ENCODE measurements around the gene RMDN3. TPM values are rescaled to one million over a fixed set of nuclear protein-coding genes. Genes with fewer than 3 reads are reported as not detected.

Gene RMDN3
- total RNA-seq, 1 donor from 2014 or later = 20.3 TPM

- Histone ChIP-seq H3K27me3 (ENCODE audit: low read depth) (no peaks in the 10 kb centered on the region), H3K36me3 (peaks cover 12% of the 10 kb centered on the region), H3K27ac (replicated peaks) (peak within 1 kb of the TSS; percentile 80), H3K9me3 (replicated peaks) (no peaks in the 10 kb centered on the region), H3K4me1 (peaks cover 29% of the 10 kb centered on the region), H3K4me3 (peak within 1 kb of the TSS; percentile 69)
- intact Hi-C loops (cut with micrococcal nuclease) = no loop called here
- DNase-seq = peak; percentile 78
- TF ChIP-seq CTCF (IDR thresholded peaks at IDR 0.05; ENCODE audit: borderline replicate concordance) = peak; percentile 58
These were observed 9.0 kb upstream of the RMDN3 start, which contains the start of gene GCHFR for GRCh38 chr15:40763801-40764628. Gene GCHFR (plus strand): TSS chr15:40764068. CDS start chr15:40764181, 113 bp downstream.

- intact Hi-C loops (cut with micrococcal nuclease) = no loop called here
- peak overlapping the region; percentile 80 for H3K27ac ChIP-seq (replicated peaks)
- no peak for TF ChIP-seq CTCF (IDR thresholded peaks at IDR 0.05; ENCODE audit: borderline replicate concordance)
These were observed 8.1 kb upstream of the RMDN3 start for GRCh38 chr15:40762919-40763800.

GRCh38 chr15:40759961-40760360, 4.9 kb upstream of the RMDN3 start:
- no peaks in the 10 kb centered on the region for H3K9me3 ChIP-seq (replicated peaks)
- H3K36me3 ChIP-seq = no peaks in the 10 kb centered on the region
- peaks cover 31% of the 10 kb centered on the region for H3K4me1 ChIP-seq
- no peak for TF ChIP-seq CTCF (IDR thresholded peaks at IDR 0.05; ENCODE audit: borderline replicate concordance)
- intact Hi-C loops (cut with micrococcal nuclease) = no loop called here
- no peak overlapping the region for H3K4me3 ChIP-seq
- no peaks in the 10 kb centered on the region for H3K27me3 ChIP-seq (ENCODE audit: low read depth)
- no peak for DNase-seq
- H3K27ac ChIP-seq (replicated peaks) = no peak overlapping the region

More at GRCh38 chr15:40762919-40763800, 8.1 kb upstream of the RMDN3 start:
- no peaks in the 10 kb centered on the region for H3K9me3 ChIP-seq (replicated peaks)
- peaks cover 27% of the 10 kb centered on the region for H3K4me1 ChIP-seq
- H3K27me3 ChIP-seq (ENCODE audit: low read depth) = no peaks in the 10 kb centered on the region
- DNase-seq = peak; percentile 56
- peak overlapping the region; percentile 69 for H3K4me3 ChIP-seq
- H3K36me3 ChIP-seq = peaks cover 12% of the 10 kb centered on the region

- TF ChIP-seq CTCF (IDR thresholded peaks at IDR 0.05; ENCODE audit: borderline replicate concordance) = no peak
- no peak for DNase-seq
- H3K4me1 ChIP-seq = peaks cover 26% of the 10 kb centered on the region
- intact Hi-C loops (cut with micrococcal nuclease) = no loop called here
- peaks cover 4% of the 10 kb centered on the region for H3K36me3 ChIP-seq
- no peaks in the 10 kb centered on the region for H3K27me3 ChIP-seq (ENCODE audit: low read depth)
- no peak overlapping the region for H3K27ac ChIP-seq (replicated peaks)
- no peak overlapping the region for H3K4me3 ChIP-seq
- H3K9me3 ChIP-seq (replicated peaks) = no peaks in the 10 kb centered on the region
These were observed 1.9 kb upstream of the RMDN3 start for GRCh38 chr15:40756938-40757337.

GRCh38 chr15:40755812-40756208, 756 bp upstream of the RMDN3 start:
- Histone ChIP-seq H3K4me1 (peaks cover 26% of the 10 kb centered on the region), H3K9me3 (replicated peaks) (no peaks in the 10 kb centered on the region), H3K27ac (replicated peaks) (peak overlapping the region; percentile 81), H3K36me3 (peaks cover 15% of the 10 kb centered on the region), H3K27me3 (ENCODE audit: low read depth) (no peaks in the 10 kb centered on the region), H3K4me3 (peak overlapping the region; percentile 92)
- intact Hi-C loops (cut with micrococcal nuclease) = no loop called here
- no peak for DNase-seq
- no peak for TF ChIP-seq CTCF (IDR thresholded peaks at IDR 0.05; ENCODE audit: borderline replicate concordance)
